ENCODE data around the gene MASP1. TPM values are rescaled to one million over a fixed set of nuclear protein-coding genes. Genes with fewer than 3 reads are reported as not detected.

The MASP1 gene
- total and polyA plus RNA-seq, 2 experiments from 2014 or later = 1.6 to 3.0 TPM

DNA sequence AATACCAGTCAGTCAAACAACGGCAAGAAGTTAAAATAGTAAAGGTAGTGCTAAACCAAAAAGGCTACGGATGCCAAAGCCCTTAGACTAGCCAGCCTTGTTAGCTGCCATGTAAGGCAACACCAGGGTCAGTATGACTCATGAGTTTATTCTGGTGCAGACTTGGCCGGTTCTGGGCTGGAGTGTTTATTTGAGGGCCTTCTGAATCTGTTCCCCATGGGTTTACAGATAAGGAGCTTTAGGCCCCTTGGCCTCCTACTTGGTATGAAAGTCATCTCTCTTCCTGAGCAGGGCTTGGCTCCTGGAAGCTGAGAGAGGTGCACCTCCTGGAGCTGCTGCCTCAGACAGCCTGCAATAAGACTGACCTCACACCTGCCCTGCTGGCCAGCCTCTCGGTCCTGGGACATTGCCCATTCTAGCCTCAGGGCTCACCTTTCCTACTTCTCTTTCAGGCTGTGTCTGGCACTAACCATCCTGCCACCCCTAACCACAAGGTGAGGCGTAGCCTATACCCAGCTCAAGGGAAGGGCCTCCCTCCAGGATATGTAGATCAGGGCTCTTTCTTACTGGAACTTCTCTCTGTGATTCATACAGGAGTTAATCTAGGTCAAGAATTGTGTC is 104.6 kb downstream of the MASP1 start:
- DNase-seq (ENCODE audit: low spot score) (no peak), ATAC-seq (no peak; the same call in 2 of the 3 replicates)
- no peak for TF ChIP-seq POLR2AphosphoS5 (IDR thresholded peaks at IDR 0.05; ENCODE audit: low read depth)
- no peak for TF ChIP-seq JUNB (IDR thresholded peaks at IDR 0.05; ENCODE audit: unreplicated experiment)
- TF ChIP-seq EZH2 (IDR thresholded peaks at IDR 0.05; ENCODE audit: low read depth, unreplicated experiment) = no peak
- TF ChIP-seq EZH2phosphoT487 (IDR thresholded peaks at IDR 0.05; ENCODE audit: unreplicated experiment) = no peak
- no peak for TF ChIP-seq ZNF114 (CRISPR knock-in tag; IDR thresholded peaks at IDR 0.05)
- no peak for TF ChIP-seq STAT1 (IDR thresholded peaks at IDR 0.05; ENCODE audit: unreplicated experiment)
- TF ChIP-seq, protein P1, sequence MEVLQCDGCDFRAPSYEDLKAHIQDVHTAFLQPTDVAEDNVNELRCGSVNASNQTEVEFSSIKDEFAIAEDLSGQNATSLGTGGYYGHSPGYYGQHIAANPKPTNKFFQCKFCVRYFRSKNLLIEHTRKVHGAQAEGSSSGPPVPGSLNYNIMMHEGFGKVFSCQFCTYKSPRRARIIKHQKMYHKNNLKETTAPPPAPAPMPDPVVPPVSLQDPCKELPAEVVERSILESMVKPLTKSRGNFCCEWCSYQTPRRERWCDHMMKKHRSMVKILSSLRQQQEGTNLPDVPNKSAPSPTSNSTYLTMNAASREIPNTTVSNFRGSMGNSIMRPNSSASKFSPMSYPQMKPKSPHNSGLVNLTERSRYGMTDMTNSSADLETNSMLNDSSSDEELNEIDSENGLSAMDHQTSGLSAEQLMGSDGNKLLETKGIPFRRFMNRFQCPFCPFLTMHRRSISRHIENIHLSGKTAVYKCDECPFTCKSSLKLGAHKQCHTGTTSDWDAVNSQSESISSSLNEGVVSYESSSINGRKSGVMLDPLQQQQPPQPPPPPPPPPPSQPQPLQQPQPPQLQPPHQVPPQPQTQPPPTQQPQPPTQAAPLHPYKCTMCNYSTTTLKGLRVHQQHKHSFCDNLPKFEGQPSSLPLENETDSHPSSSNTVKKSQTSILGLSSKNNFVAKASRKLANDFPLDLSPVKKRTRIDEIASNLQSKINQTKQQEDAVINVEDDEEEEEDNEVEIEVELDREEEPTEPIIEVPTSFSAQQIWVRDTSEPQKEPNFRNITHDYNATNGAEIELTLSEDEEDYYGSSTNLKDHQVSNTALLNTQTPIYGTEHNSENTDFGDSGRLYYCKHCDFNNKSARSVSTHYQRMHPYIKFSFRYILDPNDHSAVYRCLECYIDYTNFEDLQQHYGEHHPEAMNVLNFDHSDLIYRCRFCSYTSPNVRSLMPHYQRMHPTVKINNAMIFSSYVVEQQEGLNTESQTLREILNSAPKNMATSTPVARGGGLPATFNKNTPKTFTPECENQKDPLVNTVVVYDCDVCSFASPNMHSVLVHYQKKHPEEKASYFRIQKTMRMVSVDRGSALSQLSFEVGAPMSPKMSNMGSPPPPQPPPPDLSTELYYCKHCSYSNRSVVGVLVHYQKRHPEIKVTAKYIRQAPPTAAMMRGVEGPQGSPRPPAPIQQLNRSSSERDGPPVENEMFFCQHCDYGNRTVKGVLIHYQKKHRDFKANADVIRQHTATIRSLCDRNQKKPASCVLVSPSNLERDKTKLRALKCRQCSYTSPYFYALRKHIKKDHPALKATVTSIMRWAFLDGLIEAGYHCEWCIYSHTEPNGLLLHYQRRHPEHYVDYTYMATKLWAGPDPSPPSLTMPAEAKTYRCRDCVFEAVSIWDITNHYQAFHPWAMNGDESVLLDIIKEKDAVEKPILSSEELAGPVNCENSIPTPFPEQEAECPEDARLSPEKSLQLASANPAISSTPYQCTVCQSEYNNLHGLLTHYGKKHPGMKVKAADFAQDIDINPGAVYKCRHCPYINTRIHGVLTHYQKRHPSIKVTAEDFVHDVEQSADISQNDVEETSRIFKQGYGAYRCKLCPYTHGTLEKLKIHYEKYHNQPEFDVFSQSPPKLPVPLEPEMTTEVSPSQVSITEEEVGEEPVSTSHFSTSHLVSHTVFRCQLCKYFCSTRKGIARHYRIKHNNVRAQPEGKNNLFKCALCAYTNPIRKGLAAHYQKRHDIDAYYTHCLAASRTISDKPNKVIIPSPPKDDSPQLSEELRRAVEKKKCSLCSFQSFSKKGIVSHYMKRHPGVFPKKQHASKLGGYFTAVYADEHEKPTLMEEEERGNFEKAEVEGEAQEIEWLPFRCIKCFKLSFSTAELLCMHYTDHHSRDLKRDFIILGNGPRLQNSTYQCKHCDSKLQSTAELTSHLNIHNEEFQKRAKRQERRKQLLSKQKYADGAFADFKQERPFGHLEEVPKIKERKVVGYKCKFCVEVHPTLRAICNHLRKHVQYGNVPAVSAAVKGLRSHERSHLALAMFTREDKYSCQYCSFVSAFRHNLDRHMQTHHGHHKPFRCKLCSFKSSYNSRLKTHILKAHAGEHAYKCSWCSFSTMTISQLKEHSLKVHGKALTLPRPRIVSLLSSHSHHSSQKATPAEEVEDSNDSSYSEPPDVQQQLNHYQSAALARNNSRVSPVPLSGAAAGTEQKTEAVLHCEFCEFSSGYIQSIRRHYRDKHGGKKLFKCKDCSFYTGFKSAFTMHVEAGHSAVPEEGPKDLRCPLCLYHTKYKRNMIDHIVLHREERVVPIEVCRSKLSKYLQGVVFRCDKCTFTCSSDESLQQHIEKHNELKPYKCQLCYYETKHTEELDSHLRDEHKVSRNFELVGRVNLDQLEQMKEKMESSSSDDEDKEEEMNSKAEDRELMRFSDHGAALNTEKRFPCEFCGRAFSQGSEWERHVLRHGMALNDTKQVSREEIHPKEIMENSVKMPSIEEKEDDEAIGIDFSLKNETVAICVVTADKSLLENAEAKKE (CRISPR knock-in tag; IDR thresholded peaks at IDR 0.05) = no peak
- TF ChIP-seq NANOG (IDR thresholded peaks at IDR 0.05; ENCODE audit: borderline replicate concordance) = no peak
- TF ChIP-seq CREB1 (CRISPR knock-in tag; IDR thresholded peaks at IDR 0.05; ENCODE audit: low read depth) = no peak
- TF ChIP-seq ZNF331 (CRISPR knock-in tag; IDR thresholded peaks at IDR 0.05; ENCODE audit: low read depth) = no peak
- TF ChIP-seq, protein P2, sequence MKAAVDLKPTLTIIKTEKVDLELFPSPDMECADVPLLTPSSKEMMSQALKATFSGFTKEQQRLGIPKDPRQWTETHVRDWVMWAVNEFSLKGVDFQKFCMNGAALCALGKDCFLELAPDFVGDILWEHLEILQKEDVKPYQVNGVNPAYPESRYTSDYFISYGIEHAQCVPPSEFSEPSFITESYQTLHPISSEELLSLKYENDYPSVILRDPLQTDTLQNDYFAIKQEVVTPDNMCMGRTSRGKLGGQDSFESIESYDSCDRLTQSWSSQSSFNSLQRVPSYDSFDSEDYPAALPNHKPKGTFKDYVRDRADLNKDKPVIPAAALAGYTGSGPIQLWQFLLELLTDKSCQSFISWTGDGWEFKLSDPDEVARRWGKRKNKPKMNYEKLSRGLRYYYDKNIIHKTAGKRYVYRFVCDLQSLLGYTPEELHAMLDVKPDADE (IDR thresholded peaks at IDR 0.05) = no peak
- TF ChIP-seq, protein P3, sequence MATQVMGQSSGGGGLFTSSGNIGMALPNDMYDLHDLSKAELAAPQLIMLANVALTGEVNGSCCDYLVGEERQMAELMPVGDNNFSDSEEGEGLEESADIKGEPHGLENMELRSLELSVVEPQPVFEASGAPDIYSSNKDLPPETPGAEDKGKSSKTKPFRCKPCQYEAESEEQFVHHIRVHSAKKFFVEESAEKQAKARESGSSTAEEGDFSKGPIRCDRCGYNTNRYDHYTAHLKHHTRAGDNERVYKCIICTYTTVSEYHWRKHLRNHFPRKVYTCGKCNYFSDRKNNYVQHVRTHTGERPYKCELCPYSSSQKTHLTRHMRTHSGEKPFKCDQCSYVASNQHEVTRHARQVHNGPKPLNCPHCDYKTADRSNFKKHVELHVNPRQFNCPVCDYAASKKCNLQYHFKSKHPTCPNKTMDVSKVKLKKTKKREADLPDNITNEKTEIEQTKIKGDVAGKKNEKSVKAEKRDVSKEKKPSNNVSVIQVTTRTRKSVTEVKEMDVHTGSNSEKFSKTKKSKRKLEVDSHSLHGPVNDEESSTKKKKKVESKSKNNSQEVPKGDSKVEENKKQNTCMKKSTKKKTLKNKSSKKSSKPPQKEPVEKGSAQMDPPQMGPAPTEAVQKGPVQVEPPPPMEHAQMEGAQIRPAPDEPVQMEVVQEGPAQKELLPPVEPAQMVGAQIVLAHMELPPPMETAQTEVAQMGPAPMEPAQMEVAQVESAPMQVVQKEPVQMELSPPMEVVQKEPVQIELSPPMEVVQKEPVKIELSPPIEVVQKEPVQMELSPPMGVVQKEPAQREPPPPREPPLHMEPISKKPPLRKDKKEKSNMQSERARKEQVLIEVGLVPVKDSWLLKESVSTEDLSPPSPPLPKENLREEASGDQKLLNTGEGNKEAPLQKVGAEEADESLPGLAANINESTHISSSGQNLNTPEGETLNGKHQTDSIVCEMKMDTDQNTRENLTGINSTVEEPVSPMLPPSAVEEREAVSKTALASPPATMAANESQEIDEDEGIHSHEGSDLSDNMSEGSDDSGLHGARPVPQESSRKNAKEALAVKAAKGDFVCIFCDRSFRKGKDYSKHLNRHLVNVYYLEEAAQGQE (IDR thresholded peaks at IDR 0.05; ENCODE audit: unreplicated experiment) = no peak
- TF ChIP-seq, protein P4, sequence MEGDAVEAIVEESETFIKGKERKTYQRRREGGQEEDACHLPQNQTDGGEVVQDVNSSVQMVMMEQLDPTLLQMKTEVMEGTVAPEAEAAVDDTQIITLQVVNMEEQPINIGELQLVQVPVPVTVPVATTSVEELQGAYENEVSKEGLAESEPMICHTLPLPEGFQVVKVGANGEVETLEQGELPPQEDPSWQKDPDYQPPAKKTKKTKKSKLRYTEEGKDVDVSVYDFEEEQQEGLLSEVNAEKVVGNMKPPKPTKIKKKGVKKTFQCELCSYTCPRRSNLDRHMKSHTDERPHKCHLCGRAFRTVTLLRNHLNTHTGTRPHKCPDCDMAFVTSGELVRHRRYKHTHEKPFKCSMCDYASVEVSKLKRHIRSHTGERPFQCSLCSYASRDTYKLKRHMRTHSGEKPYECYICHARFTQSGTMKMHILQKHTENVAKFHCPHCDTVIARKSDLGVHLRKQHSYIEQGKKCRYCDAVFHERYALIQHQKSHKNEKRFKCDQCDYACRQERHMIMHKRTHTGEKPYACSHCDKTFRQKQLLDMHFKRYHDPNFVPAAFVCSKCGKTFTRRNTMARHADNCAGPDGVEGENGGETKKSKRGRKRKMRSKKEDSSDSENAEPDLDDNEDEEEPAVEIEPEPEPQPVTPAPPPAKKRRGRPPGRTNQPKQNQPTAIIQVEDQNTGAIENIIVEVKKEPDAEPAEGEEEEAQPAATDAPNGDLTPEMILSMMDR (conservative IDR thresholded peaks at IDR 0.05; ENCODE audit: low read depth in 2 of 2) = no peak
- Mint-ChIP-seq H3K27ac (no peak overlapping the region), H3K27me3 (ENCODE audit: insufficient read depth, low read depth, poor library complexity) (no peaks in the 10 kb centered on the region), H3K4me1 (peaks cover 46% of the 10 kb centered on the region), H3K9me3 (no peaks in the 10 kb centered on the region; the same call in 2 of the 3 replicates), H3K4me3 (no peak overlapping the region), H3K36me3 (ENCODE audit: low read depth) (no peaks in the 10 kb centered on the region; the same call in 2 of the 3 replicates)
- Histone ChIP-seq H3K4me2 (peak overlapping the region; percentile 31), H3K4me3 (no peak overlapping the region), H3K79me2 (replicated peaks; ENCODE audit: insufficient read depth) (no peaks in the 10 kb centered on the region), H3F3A (replicated peaks; ENCODE audit: low read depth) (peaks cover 9% of the 10 kb centered on the region), H3K4me1 (ENCODE audit: insufficient read depth) (peaks cover 48% of the 10 kb centered on the region), H3K36me3 (ENCODE audit: insufficient read depth) (no peaks in the 10 kb centered on the region), H2AFZ (no peak overlapping the region), H4K20me1 (replicated peaks; ENCODE audit: insufficient read depth) (no peaks in the 10 kb centered on the region), H3K9me2 (ENCODE audit: insufficient read depth) (peaks cover 41% of the 10 kb centered on the region), H3K27me3 (ENCODE audit: insufficient read depth) (no peaks in the 10 kb centered on the region), H3K27ac (ENCODE audit: low read depth) (peak overlapping the region; percentile 99)
